Memory B cell (primary cell): ENCODE data around the gene CATSPER3.

Experiments
- ATAC-seq: fragments of 150-1000 bp; cut with Tn5 transposase; 2 replicates; pipeline ENCODE4 v1.10.0; 2021; ENCODE audit warnings: low read depth, mild to moderate bottlenecking, moderate library complexity
- DNase-seq, 2 donors: peaks; one replicate each; pipeline ENCODE4 v3.0.0; 2022; ENCODE audit warnings: low spot score in 2 of 2
- H3K27ac Mint-ChIP-seq: one replicate; pipeline ENCODE4 v1.8.0; 2022; ENCODE audit warnings: mild to moderate bottlenecking, moderate library complexity, mixed read lengths
- H3K27me3 Mint-ChIP-seq: one replicate; pipeline ENCODE4 v1.8.0; 2022; ENCODE audit warnings: mixed read lengths
- H3K36me3 Mint-ChIP-seq: one replicate; pipeline ENCODE4 v1.8.0; 2022; ENCODE audit warnings: mild to moderate bottlenecking, mixed read lengths
- H3K4me1 Mint-ChIP-seq: one replicate; pipeline ENCODE4 v1.8.0; 2022; ENCODE audit warnings: mixed read lengths
- H3K4me3 Mint-ChIP-seq: one replicate; pipeline ENCODE4 v1.8.0; 2022; ENCODE audit warnings: mild to moderate bottlenecking, moderate library complexity, mixed read lengths
- H3K9me3 Mint-ChIP-seq: one replicate; pipeline ENCODE4 v1.8.0; 2022; ENCODE audit warnings: mixed read lengths

CATSPER3 gene

GRCh38 chr5:135054546-135054945, 86.8 kb downstream of the CATSPER3 start:
- H3K27ac Mint-ChIP-seq = peak overlapping the region; percentile 87
- ATAC-seq (no peak), DNase-seq (no peak)
- peaks cover 18% of the 10 kb centered on the region for H3K27me3 Mint-ChIP-seq
- no peak overlapping the region for H3K4me3 Mint-ChIP-seq
- peaks cover 42% of the 10 kb centered on the region for H3K4me1 Mint-ChIP-seq
- peaks cover 2% of the 10 kb centered on the region for H3K36me3 Mint-ChIP-seq
- no peaks in the 10 kb centered on the region for H3K9me3 Mint-ChIP-seq

GRCh38 chr5:135055396-135055795, 87.7 kb downstream of the CATSPER3 start:
- DNase-seq (no peak), ATAC-seq (no peak)
- Mint-ChIP-seq H3K4me3 (no peak overlapping the region), H3K36me3 (peaks cover 2% of the 10 kb centered on the region), H3K9me3 (no peaks in the 10 kb centered on the region), H3K27me3 (peaks cover 12% of the 10 kb centered on the region), H3K4me1 (peaks cover 37% of the 10 kb centered on the region), H3K27ac (no peak overlapping the region)

- ATAC-seq (no peak), DNase-seq (no peak)
- peaks cover 8% of the 10 kb centered on the region for H3K27me3 Mint-ChIP-seq
- peaks cover 33% of the 10 kb centered on the region for H3K4me1 Mint-ChIP-seq
- no peaks in the 10 kb centered on the region for H3K9me3 Mint-ChIP-seq
- no peak overlapping the region for H3K27ac Mint-ChIP-seq
- H3K4me3 Mint-ChIP-seq = no peak overlapping the region
- no peaks in the 10 kb centered on the region for H3K36me3 Mint-ChIP-seq
These were observed 88.8 kb downstream of the CATSPER3 start for GRCh38 chr5:135056316-135057030.

GRCh38 chr5:135057233-135057632, 89.5 kb downstream of the CATSPER3 start:
- H3K27ac Mint-ChIP-seq = no peak overlapping the region

GRCh38 chr5:135058331-135058732, 90.6 kb downstream of the CATSPER3 start:
- ATAC-seq = no peak
- H3K27me3 Mint-ChIP-seq = peaks cover 6% of the 10 kb centered on the region

More at GRCh38 chr5:135057233-135057632, 89.5 kb downstream of the CATSPER3 start:
- ATAC-seq (no peak), DNase-seq (no peak)
- H3K27me3 Mint-ChIP-seq = peaks cover 8% of the 10 kb centered on the region
- H3K4me3 Mint-ChIP-seq = no peak overlapping the region
- no peaks in the 10 kb centered on the region for H3K9me3 Mint-ChIP-seq
- H3K36me3 Mint-ChIP-seq = no peaks in the 10 kb centered on the region
- peaks cover 29% of the 10 kb centered on the region for H3K4me1 Mint-ChIP-seq

GRCh38 chr5:135059000-135059923, 91.6 kb downstream of the CATSPER3 start:
- Mint-ChIP-seq H3K27me3 (peaks cover 8% of the 10 kb centered on the region), H3K27ac (no peak overlapping the region), H3K4me3 (no peak overlapping the region)

More at GRCh38 chr5:135058331-135058732, 90.6 kb downstream of the CATSPER3 start:
- Mint-ChIP-seq H3K36me3 (no peaks in the 10 kb centered on the region), H3K4me1 (peaks cover 18% of the 10 kb centered on the region), H3K4me3 (no peak overlapping the region), H3K9me3 (no peaks in the 10 kb centered on the region), H3K27ac (no peak overlapping the region)
- no peak for DNase-seq

GRCh38 chr5:135060021-135060420, 92.3 kb downstream of the CATSPER3 start:
- Mint-ChIP-seq H3K27ac (no peak overlapping the region), H3K4me1 (peaks cover 6% of the 10 kb centered on the region)

More at GRCh38 chr5:135059000-135059923, 91.6 kb downstream of the CATSPER3 start:
- no peaks in the 10 kb centered on the region for H3K36me3 Mint-ChIP-seq
- ATAC-seq (no peak), DNase-seq (no peak)
- H3K9me3 Mint-ChIP-seq = no peaks in the 10 kb centered on the region
- H3K4me1 Mint-ChIP-seq = peaks cover 9% of the 10 kb centered on the region

GRCh38 chr5:135061001-135061400, 93.3 kb downstream of the CATSPER3 start:
- DNase-seq (no peak), ATAC-seq (no peak)
- H3K9me3 Mint-ChIP-seq = no peaks in the 10 kb centered on the region
- no peak overlapping the region for H3K4me3 Mint-ChIP-seq
- H3K27ac Mint-ChIP-seq = no peak overlapping the region
- H3K27me3 Mint-ChIP-seq = peaks cover 8% of the 10 kb centered on the region
- H3K36me3 Mint-ChIP-seq = no peaks in the 10 kb centered on the region
- peaks cover 6% of the 10 kb centered on the region for H3K4me1 Mint-ChIP-seq

More at GRCh38 chr5:135060021-135060420, 92.3 kb downstream of the CATSPER3 start:
- Mint-ChIP-seq H3K9me3 (no peaks in the 10 kb centered on the region), H3K27me3 (peaks cover 8% of the 10 kb centered on the region), H3K4me3 (no peak overlapping the region), H3K36me3 (no peaks in the 10 kb centered on the region)
- no peak for ATAC-seq
- no peak for DNase-seq
